Stimulated activated CD4-positive, alpha-beta T cell treated with anti-CD3 and anti-CD28 coated beads, TNF-alpha, amount 100 ng/mL, for 24 hours (primary cell): ENCODE measurements around the gene CTSD.

Source experiments
- DNase-seq, 3 experiments: peaks; one replicate each; pipeline ENCODE4 v3.0.0-alpha.2; 2020; ENCODE audit warnings: low read depth in 3 of 3

Gene CTSD

DNA sequence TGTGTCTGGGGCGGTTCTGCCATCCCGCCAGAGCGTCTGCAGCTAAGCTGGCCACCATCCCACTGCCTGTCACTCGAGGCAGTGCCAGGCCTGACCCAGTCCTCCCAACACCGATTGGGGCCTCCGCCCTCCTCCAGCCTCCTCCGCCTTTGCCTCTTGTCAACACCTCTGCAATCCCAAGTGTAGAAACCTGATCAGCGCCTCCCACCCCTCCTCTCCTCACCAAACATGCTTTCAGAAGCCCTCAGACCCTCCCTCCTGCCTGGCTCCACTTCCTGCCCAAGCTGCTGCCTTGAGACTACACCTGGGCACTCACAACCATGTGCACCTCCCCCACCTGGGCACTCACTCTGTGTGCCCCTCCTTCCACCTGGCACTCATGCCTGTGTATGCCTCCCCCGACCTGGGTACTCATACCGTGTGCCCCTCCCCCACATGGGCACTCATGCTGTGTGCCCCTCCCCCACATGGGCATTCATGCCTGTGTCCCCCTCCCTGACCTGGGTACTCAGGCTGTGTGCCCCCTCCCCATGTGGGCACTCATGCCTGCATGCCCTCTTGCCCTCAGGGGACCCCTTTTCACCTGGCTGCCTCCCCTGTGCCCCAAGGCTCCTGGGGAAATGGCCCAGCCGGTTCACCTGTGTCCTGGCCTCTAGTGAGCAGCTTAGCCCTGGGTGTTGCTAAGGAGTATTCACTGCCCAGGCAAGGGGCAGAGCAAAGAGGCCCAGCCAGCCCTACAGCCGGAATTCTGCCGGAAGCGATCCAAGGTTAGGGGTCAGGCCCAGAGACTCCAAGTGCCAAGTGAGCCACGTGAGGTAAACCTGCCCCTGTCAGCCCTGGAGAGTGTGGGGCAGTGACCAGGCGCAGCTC, 7.8 kb downstream of the CTSD start:
- DNase-seq, result no peak

GRCh38 chr11:1755344-1755691, 8.4 kb downstream of the CTSD start:
- no peak for DNase-seq

DNA sequence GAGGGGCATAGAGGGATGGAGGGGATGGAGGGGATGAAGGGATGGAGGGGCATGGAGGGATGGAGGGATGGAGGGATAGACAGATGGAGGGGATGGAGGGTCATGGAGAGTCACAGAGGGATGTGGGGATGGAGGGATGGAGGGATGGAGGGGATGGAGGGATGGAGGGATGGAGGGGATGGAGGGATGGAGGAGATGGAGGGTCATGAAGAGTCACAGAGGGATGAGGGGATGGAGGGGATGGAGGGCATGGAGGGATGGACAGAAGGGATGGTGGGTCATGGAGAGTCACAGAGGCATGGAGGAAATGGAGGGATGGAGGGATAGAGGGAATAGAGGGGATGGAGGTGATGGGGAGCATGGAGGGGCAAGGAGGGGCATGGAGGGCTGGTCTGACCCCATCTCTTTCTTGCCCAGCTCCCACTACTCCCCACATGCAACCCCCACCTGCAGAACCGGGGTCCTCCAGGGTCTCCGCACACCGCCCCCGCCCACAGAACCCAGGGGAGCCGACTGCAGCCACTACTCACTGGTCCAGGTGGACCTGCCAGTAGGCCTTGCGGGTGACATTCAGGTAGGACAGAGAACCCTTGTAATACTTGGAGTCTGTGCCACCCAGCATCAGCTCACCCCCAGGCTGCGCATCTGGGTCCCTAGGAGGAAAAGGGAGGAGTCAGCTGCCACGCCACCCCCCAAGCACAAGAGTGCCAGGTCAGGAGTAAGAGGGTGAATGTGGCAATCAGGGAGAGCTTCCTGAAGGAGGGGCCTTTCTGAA, 9.2 kb downstream of the CTSD start:
- no peak for DNase-seq

DNA sequence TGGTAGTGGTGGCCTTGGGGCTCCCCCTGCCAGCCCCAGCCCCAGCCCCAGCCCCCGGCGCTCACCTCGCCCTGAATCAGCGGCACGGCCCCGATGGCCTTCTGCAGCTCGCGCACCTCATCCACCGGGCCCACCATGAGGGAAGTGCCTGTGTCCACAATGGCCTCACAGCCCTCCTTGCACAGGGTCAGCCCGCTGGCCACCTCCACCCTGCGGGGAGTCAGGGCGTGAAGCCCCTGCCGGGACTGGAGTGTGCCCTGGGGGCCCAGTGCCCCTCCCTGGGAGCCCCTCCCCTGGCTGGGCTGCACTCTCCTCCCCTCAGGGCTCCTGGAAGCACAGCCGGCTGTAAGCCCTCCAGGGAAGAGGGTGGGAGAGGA, 9.8 kb downstream of the CTSD start:
- no peak for DNase-seq

GRCh38 chr11:1753229-1753928, 10.3 kb downstream of the CTSD start:
- DNase-seq, result no peak

DNA sequence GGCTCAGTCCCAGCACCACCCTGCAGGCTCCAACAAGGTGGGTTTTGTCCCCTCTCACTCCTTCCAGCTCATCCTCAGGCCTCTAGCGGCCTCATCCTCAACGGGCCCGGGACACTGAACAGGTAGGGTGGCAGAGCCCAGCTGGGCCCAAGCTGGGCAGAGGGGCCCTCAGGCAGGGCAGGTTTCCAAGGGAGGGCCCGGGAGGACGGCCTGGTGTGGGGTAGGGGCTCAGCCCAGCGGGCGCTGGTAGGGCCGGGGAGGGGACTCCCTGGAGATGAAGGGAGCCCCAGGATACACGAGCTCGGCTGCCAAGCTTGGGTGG, 10.9 kb downstream of the CTSD start:
- no peak for DNase-seq

DNA sequence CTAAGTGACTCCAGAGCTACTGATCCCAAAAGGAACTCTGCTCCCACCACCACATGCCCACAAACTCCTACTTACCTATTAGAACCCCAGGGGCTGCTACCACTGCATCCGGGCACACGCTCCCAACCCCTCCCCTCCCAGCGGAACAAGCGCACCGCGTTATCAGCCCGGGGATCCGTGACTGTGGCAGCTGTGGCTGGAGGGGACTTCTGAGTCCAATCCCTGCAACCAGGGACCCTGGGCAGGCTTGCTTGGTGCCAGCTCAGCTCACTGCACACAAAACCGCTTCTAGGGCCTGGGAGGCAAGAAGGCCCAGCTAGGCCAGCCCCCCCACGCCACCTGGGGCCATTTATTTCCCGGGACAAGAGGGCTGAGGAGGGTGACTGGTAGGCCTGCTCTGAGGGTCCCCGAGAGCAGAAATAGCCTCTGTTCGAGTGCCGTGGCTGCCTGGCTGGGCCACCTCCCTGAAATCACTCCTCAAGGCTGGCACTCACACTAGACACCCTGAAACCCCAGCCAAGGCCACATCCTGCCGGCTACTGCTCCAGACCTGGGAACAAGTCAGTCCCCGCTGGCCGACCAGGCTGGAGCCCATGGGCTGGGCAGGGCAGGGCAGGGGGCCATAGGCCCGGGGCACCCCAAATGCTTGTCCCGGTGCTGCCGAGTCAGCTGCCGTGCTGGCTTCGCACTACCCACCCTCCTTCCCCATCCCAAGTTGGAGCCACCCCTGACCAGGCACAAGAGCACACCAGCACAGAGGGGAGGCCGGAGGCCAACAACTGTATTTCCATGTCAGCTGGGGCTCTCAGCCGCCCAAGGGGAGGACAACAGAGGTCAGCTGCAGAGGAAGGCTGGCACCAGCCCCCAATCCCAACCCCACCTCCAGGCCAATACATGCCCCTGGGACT, 11.5 kb downstream of the CTSD start:
- DNase-seq, result no peak

DNA sequence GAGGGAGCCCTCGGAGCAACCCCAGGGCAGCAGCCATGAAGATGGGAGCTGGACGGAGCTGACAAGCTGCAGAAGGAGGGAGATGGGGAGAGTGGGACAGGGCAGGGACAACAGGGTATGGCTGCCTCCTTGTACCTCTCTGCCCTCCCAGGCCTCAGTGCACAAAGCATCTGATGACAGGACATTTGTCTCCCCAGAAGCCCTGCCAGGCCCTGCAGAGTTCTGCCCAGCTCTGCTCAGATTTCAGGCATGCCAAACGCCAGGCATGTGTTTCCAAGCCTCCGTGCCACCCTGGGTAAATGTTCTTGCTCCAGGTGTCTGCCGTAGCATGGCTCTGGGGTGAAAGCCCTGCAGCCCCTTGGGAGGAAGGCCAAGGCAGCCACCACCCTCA, 12.2 kb downstream of the CTSD start:
- no peak for DNase-seq

DNA sequence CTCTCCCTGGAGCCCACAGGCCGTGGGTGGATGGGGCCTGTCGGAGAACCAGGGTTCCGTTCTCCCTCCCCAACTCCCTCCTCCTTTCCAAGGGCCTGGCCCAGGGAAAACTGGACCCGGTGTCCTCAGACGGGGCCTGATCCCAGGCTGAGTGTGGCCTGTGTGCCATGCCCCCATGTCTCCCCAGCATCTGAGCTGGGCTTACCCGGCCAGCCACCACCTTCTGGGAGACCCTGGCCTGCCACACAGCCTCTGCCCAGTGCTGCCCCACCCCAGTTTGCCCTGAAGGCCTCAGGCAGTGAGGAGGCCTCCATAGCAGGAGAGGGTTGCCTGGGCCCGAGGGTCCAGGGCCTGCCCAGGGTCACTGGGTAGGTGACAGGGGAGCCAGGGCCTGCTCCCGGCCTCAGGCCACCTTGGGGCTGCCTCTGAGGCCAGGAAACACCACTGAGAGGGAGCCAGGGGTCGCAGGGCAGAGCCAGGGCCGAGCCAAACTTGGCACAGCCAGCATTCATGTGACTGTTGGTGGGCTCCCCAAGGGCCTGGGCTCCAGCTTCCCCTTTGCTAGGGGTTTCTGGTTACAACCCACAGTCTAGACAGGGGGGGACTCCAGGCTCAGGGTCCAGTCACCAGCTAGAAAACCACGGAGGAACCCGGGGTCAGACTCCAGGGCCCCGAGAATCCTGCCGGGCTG, 12.7 kb downstream of the CTSD start:
- DNase-seq, result no peak

GRCh38 chr11:1750481-1750839, 13.3 kb downstream of the CTSD start, which contains the start of gene IFITM10:
TSS of gene IFITM10 (minus strand) at chr11:1750595. CDS start at chr11:1750442, 153 bp downstream.
- DNase-seq, result no peak

- DNase-seq, result no peak
Observed at GRCh38 chr11:1749395-1750351, 14.1 kb downstream of the CTSD start.

DNA sequence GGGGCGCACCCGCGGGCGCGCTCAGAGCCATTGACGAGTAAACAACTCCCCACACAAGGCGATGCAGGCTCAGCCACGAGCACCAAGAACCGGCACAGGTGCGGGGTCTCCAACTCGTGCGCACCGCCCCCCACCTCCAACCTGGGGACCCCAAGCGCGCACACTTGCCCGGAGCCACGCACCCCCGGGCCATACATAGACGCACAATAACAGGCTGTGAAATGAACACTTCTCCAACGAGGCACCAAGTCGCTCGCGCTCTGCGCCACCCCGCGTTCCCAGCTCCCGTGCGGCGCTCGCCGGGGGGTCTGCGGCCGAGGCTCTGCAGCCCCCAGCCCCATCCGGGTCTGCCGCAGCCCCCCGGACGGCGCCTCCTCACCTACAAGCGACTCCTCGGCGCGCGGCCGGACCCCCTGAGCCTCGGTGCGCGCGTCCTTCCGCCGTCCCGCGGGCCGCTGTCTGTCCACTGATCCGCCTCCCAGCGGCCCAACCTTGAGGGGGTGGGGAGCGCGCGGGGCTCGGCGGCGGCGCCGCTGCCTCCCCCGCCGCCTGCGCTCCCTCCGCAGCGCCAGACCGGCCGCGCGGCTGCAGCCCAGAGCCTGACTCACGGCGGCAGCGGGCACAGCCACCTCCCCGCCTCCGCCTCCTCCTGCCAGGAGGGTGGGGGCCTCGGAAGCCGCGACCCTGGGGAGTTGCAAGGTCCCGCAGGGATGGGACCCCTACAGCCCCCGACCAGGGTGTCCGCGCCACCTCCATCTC, 14.9 kb downstream of the CTSD start:
- DNase-seq, result no peak

DNA sequence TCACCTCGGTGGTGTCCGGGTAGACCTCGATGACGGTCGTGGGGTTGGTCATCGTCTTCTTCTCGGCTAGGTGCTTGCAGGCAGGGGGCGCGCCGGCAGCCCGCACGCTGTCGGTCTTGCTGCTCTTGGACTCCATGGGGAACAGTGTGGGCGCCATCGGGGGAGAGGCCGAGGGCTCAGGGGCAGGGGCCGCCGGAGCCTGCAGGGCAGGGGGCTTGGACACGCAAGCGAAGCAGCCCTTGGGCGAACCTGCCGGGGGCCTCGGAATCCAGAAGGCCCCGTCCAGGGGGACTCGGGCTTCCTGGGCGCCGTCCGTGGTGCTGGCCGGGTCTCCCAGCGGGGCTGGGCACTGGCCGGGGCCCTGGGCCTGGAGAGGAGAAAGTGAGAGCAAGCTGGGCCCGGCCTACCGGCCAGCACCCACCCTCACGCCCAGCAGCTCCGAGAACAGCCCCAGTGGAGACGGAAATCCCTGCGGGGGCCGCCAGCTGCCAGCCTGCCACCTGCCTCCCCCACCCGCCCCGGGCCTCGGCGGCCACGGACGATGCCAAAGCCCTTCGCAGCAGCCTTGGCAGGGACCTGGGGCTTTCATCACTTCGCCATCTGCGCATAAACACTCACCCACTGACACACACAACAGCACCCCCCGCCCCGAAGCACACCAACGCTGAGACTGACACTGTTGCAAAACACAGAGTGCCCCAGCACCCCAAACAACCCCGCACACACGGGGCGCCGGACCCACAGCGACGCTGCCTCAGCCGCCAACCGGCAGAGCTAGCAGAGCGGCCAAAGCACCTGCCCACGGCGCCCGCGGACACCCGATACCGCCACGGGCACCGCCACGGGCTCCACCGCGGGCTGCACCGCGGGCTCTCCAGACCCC, 15.7 kb downstream of the CTSD start:
- DNase-seq, result no peak

GRCh38 chr11:1746956-1747752, 16.6 kb downstream of the CTSD start:
- DNase-seq, result no peak

DNA sequence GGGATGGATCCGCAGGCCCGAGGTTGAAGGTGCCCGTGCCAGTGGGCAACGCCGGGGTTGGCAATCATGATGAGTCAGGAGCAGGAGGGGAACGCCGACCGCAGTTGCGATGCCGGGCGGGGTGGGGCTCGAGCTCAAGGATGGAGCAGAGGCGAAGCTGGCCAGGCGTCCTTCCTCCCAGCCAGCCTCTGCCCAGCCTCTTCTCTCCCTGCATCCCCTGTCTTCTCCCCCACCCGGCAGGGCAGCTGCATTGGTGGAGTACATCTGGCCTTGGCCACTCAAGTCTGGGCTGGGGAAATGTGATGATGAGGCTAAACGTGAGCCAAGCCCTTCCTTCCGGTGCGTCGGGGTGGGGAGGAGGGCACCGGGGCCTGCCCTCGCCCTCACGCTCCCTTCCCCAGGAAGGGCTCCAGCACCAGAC, 17.2 kb downstream of the CTSD start:
- DNase-seq, result no peak

GRCh38 chr11:1745701-1746320, 17.9 kb downstream of the CTSD start:
- DNase-seq, result no peak
